DMS79 (cell line): ENCODE measurements around the gene EFNB2.

Source experiments
- DNase-seq: peaks from one replicate; lab custom pipeline; 2025; lab: John Stamatoyannopoulos, UW

EFNB2 gene

GRCh38 chr13:106484084-106484483, 51.4 kb downstream of the EFNB2 start:
- DNase-seq: no peak

- no peak for DNase-seq
Measured at GRCh38 chr13:106481919-106482318, 53.5 kb downstream of the EFNB2 start.

GRCh38 chr13:106480351-106480910, 55.0 kb downstream of the EFNB2 start:
- no peak for DNase-seq

DNA sequence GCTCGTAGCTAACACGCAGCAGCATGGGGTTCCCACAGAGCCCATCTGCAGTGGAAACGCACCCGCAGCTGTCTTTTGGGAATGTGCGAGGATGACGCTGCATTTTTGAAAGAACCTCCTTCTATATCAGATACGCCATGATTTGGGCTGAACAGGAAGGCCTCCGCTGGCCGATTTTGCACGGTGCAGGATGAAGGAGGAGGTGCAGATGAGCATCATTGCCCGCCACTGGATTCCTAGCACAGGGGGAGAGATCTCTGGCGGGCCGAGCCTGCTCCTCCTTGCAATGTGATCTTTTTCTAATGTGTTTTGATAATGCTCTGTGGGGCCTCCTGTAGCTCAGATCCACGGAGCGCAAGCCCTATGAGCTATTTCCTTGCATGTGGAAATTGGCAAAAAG, 55.5 kb downstream of the EFNB2 start:
- DNase-seq: no peak

GRCh38 chr13:106478116-106478515, 57.3 kb downstream of the EFNB2 start:
- no peak for DNase-seq

GRCh38 chr13:106477303-106477702, 58.2 kb downstream of the EFNB2 start:
- DNase-seq: no peak

DNA sequence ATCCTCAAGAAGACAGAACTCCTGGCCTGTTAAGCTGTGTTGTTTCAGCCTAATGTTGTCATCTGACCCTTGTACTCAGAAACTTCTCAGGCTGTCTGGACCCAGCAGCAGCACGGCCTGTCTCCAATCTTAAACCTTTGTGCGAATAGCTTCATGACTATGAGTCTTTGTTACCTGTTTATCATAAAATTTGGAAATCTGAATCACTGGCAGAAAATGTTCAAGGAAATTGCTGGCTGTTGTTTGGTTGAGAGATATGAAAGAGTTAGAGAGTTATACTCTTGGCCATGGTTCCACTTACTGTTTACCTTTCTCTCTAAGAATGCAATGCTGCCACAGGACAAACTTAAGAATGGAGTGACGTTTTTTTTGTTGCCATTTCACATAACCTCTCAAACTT, 59.6 kb downstream of the EFNB2 start:
- no peak for DNase-seq

DNA sequence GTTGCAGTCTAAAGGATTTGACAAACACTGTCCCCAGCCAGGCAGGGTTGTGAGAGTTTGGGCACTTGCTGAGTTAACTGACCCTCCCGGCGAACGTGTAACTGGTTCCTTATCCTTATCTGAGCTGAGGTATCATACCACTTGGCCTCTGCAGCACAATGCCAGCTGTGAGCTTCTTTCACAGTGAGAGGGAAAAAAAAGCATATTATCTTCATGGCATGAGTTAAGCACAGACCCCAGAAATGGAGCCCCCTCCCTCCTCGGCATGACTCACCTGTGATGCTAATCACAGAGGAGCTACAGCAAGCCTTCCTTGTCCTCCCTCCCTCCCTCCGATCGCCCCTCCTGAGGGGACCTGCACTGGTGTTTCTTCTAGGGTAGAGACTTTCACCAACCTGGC, 60.5 kb downstream of the EFNB2 start:
- no peak for DNase-seq

GRCh38 chr13:106473154-106473553, 62.3 kb downstream of the EFNB2 start:
- no peak for DNase-seq

- DNase-seq: no peak
Measured at GRCh38 chr13:106472621-106473020, 62.8 kb downstream of the EFNB2 start.

DNA sequence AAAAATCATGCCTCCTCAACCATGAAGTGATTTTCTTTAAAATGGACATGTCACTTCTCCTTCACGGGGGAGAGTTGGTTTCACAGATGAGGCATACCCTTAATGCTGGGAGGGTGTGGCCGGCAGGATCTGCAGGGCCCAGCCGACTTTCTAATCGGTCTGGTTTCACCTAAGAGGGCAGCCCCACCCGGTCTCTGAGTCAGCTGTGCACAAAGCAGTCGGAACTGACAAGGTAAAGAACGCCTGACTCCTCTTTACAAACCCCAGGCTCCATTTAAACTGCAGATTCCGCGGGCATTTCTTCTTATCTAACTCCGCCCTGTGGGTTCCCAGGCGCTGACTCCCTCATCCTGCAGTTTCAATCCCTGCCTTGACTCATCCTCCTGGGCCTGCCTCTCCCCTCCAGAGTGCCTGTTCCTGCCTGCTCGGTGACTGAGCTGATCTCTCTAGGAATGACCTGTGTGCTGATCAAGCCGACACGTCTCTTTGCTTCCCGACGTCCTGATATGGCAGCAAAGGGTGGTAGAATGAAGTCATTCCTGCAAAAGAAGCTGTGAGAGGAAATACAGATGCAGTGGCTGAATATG, 63.4 kb downstream of the EFNB2 start:
- DNase-seq: no peak

GRCh38 chr13:106470576-106470975, 64.9 kb downstream of the EFNB2 start:
- DNase-seq: no peak

DNA sequence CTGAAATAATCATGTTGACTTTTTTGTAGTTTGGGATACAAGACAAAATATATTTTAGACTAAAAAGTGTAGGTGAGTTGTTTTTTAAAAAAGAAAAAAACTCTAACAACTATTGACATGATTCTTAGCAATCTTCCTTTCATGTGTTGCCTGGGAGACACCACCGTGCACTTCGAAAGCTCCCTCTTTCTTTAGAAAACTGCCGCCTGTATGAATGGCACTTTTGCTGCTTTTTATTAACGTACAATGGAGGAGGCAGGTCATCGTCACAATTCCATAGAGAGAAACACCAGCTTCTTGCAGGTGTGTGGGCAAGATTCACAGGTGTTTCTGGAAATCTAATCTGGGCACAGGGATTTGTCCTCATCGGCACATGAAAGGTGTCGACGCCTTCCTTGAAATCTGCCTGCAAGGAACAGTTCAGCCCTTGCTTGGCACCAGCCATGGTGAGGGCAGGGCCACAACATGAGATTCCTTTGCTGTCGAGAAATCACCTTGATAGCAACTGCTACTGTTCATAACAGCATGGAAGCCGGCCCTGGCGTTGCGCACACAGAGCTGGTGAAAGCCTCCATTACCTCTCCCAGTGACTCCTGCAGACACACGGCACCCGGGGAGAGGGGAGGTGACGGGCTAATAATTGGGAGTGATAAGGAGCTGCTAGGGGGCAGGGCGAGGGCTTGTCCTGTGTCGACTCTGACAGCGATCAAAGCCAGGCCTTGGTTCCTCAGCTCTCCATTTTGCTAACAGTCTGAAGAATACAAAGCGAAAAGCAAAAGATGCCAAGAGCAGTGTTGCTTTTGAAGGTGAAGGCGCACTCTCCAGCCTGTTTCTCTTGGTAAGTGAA, 66.5 kb downstream of the EFNB2 start:
- no peak for DNase-seq

GRCh38 chr13:106468207-106468606, 67.3 kb downstream of the EFNB2 start:
- DNase-seq: no peak

GRCh38 chr13:106467427-106468122, 67.9 kb downstream of the EFNB2 start:
- no peak for DNase-seq

- no peak for DNase-seq
Measured at GRCh38 chr13:106466691-106467426, 68.6 kb downstream of the EFNB2 start.

DNA sequence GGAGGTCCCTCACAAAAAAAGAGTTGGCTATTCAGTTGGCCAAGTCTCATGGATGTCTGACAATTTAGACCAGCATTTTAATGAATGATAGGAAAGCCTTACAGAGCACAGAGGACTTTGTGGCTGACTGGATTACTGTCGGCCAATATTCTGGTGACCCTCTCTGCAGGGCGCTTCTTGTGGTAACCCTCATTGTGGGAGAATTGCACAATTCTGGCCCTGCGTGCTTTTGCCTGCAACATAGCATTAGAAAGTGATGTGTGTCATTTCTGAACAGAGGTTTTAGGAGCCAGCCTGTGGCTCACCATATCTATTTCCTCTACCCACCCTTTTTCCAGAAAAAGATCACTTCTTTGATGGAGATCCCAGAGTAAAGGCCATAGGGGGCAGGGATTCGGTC, 71.4 kb downstream of the EFNB2 start:
- no peak for DNase-seq

- DNase-seq: no peak
Measured at GRCh38 chr13:106462710-106463109, 72.8 kb downstream of the EFNB2 start.

- DNase-seq: no peak
Measured at GRCh38 chr13:106455777-106456176, 79.7 kb downstream of the EFNB2 start.

DNA sequence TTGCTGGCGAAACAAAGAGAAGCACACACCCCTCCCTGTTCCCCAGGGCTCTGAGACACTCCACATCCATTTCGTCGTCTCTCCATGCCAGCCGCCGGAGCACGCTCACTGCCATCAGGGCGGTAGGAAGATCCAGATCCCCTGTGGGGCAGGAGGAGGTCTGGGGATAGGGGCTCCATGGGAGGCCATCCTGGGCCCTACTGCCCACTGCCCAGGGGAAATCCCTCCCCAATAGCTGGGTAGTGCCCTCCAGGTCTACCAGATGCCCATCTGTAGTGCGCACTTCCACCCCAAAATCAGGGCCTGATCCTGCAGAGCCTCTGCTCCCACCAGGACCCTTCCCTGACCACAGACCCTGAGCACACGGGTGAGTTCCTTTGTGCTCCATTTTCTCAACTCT, 80.3 kb downstream of the EFNB2 start:
- no peak for DNase-seq

DNA sequence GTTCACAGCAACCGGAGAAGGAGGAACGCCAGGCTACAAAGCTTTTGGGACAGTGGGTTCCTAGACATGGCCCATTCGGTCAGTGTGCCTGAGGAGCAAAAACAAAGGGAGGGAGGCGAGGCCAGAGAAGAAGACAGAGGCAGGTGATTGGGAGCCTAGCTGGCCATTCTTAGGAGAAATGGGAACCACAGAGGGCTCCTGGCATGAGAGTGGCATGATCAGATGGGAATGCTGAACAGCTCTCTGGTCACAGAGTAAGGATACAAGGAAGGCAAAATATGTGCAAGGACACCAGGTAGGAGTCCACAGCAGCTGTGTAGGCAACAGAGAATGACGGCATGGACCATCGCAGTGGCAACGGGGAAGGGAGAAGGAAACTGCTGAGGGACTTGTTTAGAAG, 82.4 kb downstream of the EFNB2 start:
- no peak for DNase-seq

DNA sequence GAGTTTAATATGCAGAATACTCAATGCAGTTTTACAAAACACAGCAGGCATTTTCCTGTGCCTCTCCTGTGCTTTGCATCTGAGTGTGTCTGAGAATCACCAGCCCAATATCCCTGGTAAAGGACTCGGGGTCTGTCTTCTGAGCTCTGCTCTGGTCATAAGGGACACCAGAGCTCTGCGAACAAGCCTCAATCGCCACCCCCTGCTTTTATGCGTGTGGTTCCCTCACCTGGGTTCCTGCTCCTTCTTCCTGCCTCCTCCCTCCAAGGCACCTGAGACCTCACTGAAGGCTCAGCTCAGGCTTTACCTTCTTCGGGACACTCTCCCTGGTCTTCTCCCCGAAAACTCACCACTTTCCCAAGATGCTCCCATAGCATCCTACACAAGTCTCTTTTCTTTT, 84.5 kb downstream of the EFNB2 start:
- no peak for DNase-seq
